Stimulated activated CD4-positive, alpha-beta T cell treated with anti-CD3 and anti-CD28 coated beads, Interleukin-12 subunit alpha, Interleukin-12 subunit beta, amount 100 ng/mL, for 24 hours (primary cell): Measurements from ENCODE around the gene SARNP.

Experiments
- DNase-seq, 2 experiments: peaks; one replicate each; pipeline ENCODE4 v3.0.0-alpha.2; 2020; ENCODE audit warnings: low read depth in 2 of 2

The SARNP gene

GRCh38 chr12:55742719-55743405 lies 74.7 kb downstream of the SARNP start, which contains the start of gene GDF11:
Gene GDF11, plus strand, starts transcription at chr12:55743122. Its CDS starts 195 bp downstream, at chr12:55743317.
- DNase-seq: peak in 1 of 2 experiments; percentile 69

- DNase-seq: no peak
Measured at GRCh38 chr12:55741931-55742680, 75.4 kb downstream of the SARNP start.

GRCh38 chr12:55739025-55739378 lies 78.5 kb downstream of the SARNP start:
- no peak for DNase-seq

GRCh38 chr12:55738123-55739024 lies 79.2 kb downstream of the SARNP start:
- peak; percentile 65 to 77 for DNase-seq

GRCh38 chr12:55737581-55738122 lies 79.9 kb downstream of the SARNP start:
- DNase-seq: no peak

- peak in 1 of 2 experiments; percentile 57 for DNase-seq
Measured at GRCh38 chr12:55736780-55737580, 80.5 kb downstream of the SARNP start.

- DNase-seq: no peak
Measured at GRCh38 chr12:55736076-55736475, 81.4 kb downstream of the SARNP start.

GRCh38 chr12:55734595-55734994 lies 82.9 kb downstream of the SARNP start:
- no peak for DNase-seq

- DNase-seq: no peak
Measured at GRCh38 chr12:55733858-55734257, 83.7 kb downstream of the SARNP start.

- no peak for DNase-seq
Measured at GRCh38 chr12:55733021-55733555, 84.4 kb downstream of the SARNP start.

GRCh38 chr12:55732288-55732687 lies 85.2 kb downstream of the SARNP start:
- no peak for DNase-seq

GRCh38 chr12:55729819-55730818 lies 87.4 kb downstream of the SARNP start:
- DNase-seq: no peak

- DNase-seq: peak; percentile 51 to 74
Measured at GRCh38 chr12:55728939-55729818, 88.3 kb downstream of the SARNP start, which contains the start of gene CD63. Gene CD63, minus strand, starts transcription at chr12:55729009. Its CDS starts 668 bp downstream, at chr12:55728341.

GRCh38 chr12:55728186-55728938 lies 89.2 kb downstream of the SARNP start:
- no peak for DNase-seq

GRCh38 chr12:55727643-55728185 lies 89.8 kb downstream of the SARNP start:
- DNase-seq: no peak

- no peak for DNase-seq
Measured at GRCh38 chr12:55726971-55727370, 90.6 kb downstream of the SARNP start.

- DNase-seq: no peak
Measured at GRCh38 chr12:55725556-55725955, 92.0 kb downstream of the SARNP start.
